HepG2 (cell line): ENCODE measurements around the gene ZG16. TPM values are rescaled to one million over a fixed set of nuclear protein-coding genes. Genes with fewer than 3 reads are reported as not detected.
A peak's percentile ranks its signal among the peaks of the same experiment; 100 is the strongest.

Source experiments
- CREM ChIP-seq, 2 experiments: sonication (generic) in 1 of 2; formaldehyde crosslinking in 1 of 2; IDR thresholded peaks; 2 replicates each; pipeline versions ENCODE4 v1.4.0 to v1.6.1; 2016 to 2020; ENCODE audit warnings: antibody characterized with exemption in 1 of 2, mild to moderate bottlenecking in 1 of 2, missing genetic modification reagents in 1 of 2
- FOXK1 ChIP-seq: sonication (generic); formaldehyde crosslinking; IDR thresholded peaks from 2 replicates; pipeline ENCODE4 v1.4.0; 2020; ENCODE audit warnings: low read depth, missing genetic modification reagents, borderline replicate concordance
- JDP2 ChIP-seq: sonication (generic); formaldehyde crosslinking; IDR thresholded peaks from 2 replicates; pipeline ENCODE4 v1.8.1; 2022; ENCODE audit warnings: missing genetic modification reagents, borderline replicate concordance
- MXD3 ChIP-seq: IDR thresholded peaks from 2 replicates; pipeline ENCODE4 v1.6.1; 2016; ENCODE audit warnings: mild to moderate bottlenecking, missing biosample characterization, missing genetic modification reagents
- RBFOX2 ChIP-seq: fragments of 200-400 bp; formaldehyde crosslinking; IDR thresholded peaks from 2 replicates; pipeline ENCODE4 v1.6.1; 2017; ENCODE audit warnings: low read depth, mild to moderate bottlenecking, low read length
- RBM22 ChIP-seq: fragments of 200-400 bp; formaldehyde crosslinking; optimal IDR thresholded peaks from 2 replicates; pipeline ENCODE3; 2017; ENCODE audit warnings: mild to moderate bottlenecking, low read length, moderate library complexity
- RFX3 ChIP-seq: IDR thresholded peaks from 2 replicates; pipeline ENCODE4 v1.6.1; 2016; ENCODE audit warnings: missing biosample characterization, missing genetic modification reagents
- RFXANK ChIP-seq: IDR thresholded peaks from 2 replicates; pipeline ENCODE4 v1.6.1; 2016
- TBP ChIP-seq: sonication (generic); formaldehyde crosslinking; IDR thresholded peaks from 2 replicates; pipeline ENCODE4 v1.5.0; 2020; ENCODE audit warnings: missing genetic modification reagents
- THAP8 ChIP-seq: sonication (generic); formaldehyde crosslinking; IDR thresholded peaks from 2 replicates; pipeline ENCODE4 v1.5.1; 2020; ENCODE audit warnings: missing genetic modification reagents, mild to moderate bottlenecking, borderline replicate concordance
- TRAFD1 ChIP-seq: sonication (generic); formaldehyde crosslinking; IDR thresholded peaks from 2 replicates; pipeline ENCODE4 v1.5.1; 2020; ENCODE audit warnings: missing genetic modification reagents, mild to moderate bottlenecking, borderline replicate concordance
- ZNF138 ChIP-seq: sonication (generic); formaldehyde crosslinking; IDR thresholded peaks from 2 replicates; pipeline ENCODE4 v1.5.0; 2020; ENCODE audit warnings: mild to moderate bottlenecking, low read depth, missing genetic modification reagents
- ZNF503 ChIP-seq: sonication (generic); formaldehyde crosslinking; IDR thresholded peaks from 2 replicates; pipeline ENCODE4 v1.4.0; 2020; ENCODE audit warnings: missing genetic modification reagents
- ZSCAN25 ChIP-seq: sonication (generic); formaldehyde crosslinking; IDR thresholded peaks from 2 replicates; pipeline ENCODE4 v1.8.0; 2022; ENCODE audit warnings: mild to moderate bottlenecking, missing genetic modification reagents
- polyA plus RNA-seq, 8 experiments: library from polyadenylated mRNA; depleted of rRNA in 3 of 8; stranded (reverse) in 7 of 8; unstranded in 1 of 8; fragments of >200 nt; fragmentation: Illumina TruSeq in 4 of 8; extraction: Trizol in 4 of 8; gene quantifications; 2 replicates each; pipeline versions ENCODE4 v1.2.1 to v1.2.3, GENCODE V29; 2011 to 2016; ENCODE audit warnings: low read depth in 4 of 8, missing spikeins in 1 of 8, mixed read lengths in 1 of 8; ENCODE audit not compliant: insufficient read depth in 1 of 8
- total RNA-seq, 5 experiments: library from RNA; depleted of rRNA; stranded (reverse); fragments of >200 nt; fragmentation: Illumina TruSeq; extraction: Trizol; gene quantifications; 2 replicates each; pipeline ENCODE4 v1.2.3, GENCODE V29; 2016; ENCODE audit warnings: low read depth in 1 of 5

The ZG16 gene
- total and polyA plus RNA-seq, 2 of the 13 experiments (the other 11 are each of a cell fraction or from before 2014, with no cell fraction given): 0.04 to 0.07 TPM

- TF ChIP-seq THAP8 (CRISPR knock-in tag): no peak
- no peak for TF ChIP-seq JDP2 (CRISPR knock-in tag)
- TF ChIP-seq ZNF503 (CRISPR knock-in tag): no peak
- no peak for TF ChIP-seq FOXK1 (CRISPR knock-in tag)
- peak; percentile 75 for TF ChIP-seq RBFOX2
- no peak for TF ChIP-seq RFXANK (CRISPR knock-in tag)
- TF ChIP-seq TBP (CRISPR knock-in tag): no peak
- no peak for TF ChIP-seq MXD3 (CRISPR knock-in tag)
- TF ChIP-seq ZNF138 (CRISPR knock-in tag): 0 out of 2 replicates have a peak, but pooled peaks have one; percentile 30
- peak; percentile 43 for TF ChIP-seq RBM22
- TF ChIP-seq ZSCAN25: no peak
- TF ChIP-seq TRAFD1 (CRISPR knock-in tag): no peak
- no peak for TF ChIP-seq CREM (IDR thresholded peaks at IDR 0.05)
- TF ChIP-seq CREM (CRISPR knock-in tag; IDR thresholded peaks at IDR 0.05): no peak
- no peak for TF ChIP-seq RFX3
Measured at GRCh38 chr16:29809031-29809747, 31.1 kb downstream of the ZG16 start (continued).
